ENCODE measurements around the gene CASS4. TPM values are rescaled to one million over a fixed set of nuclear protein-coding genes. Genes with fewer than 3 reads are reported as not detected.

Gene CASS4
- total RNA-seq, 1 experiment from 2014 or later = not detected

DNA sequence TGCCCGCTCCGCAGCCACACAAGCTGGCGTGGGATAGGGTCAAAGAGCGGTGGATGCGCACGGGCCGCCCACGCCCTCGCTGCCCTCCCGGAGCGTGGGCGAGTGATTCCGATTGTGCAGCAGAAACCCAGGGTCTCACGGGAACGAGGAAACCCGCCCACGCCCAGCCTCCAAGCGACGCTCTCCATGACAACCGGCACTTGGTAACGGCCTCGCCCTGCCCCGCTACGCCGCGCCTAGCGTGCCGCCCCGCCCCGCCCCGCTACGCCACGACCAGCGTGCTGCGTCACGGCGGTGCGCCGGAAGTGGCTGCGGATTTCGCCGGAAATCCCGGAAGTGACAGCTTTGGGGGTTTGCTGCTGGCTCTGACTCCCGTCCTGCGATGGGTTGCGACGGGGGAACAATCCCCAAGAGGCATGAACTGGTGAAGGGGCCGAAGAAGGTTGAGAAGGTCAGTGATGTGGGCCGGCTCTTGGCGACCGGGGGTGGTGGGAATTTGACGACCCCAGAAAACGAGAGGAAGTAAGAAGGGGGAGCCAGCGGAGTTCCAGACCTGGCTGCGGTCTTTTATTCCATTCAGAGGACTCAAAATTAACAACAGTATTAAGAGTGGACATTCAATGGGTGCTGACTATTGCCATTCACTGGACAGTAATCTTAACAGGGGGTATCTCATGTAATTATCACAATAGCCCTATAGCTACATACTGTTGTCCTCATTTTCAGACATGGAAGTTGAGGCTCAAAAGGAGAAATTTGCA is 56.4 kb downstream of the CASS4 start, which contains the start of gene RTF2:
RTF2 (plus strand) TSS at position 312 of the 761 bp plus-strand sequence; CDS start at position 383, 71 bp downstream.
- H2BK5ac ChIP-seq (ENCODE audit: insufficient read length, low read length) = no peak within 1 kb of the TSS
- H3K56ac ChIP-seq (ENCODE audit: insufficient read length, low read depth, low read length) = no peak within 1 kb of the TSS
- H3K4me1 Mint-ChIP-seq = peaks cover 4 to 11% of the 10 kb centered on the region in 2 experiments
- H3K27me3 ChIP-seq (ENCODE audit: insufficient read depth, low read length) = no peaks in the 10 kb centered on the region
- no peak within 1 kb of the TSS for H3K4ac ChIP-seq (ENCODE audit: low read depth, low read length)
- H4K5ac ChIP-seq (ENCODE audit: insufficient read length, low read depth, low read length) = no peak within 1 kb of the TSS
- H4K91ac ChIP-seq (ENCODE audit: insufficient read length, low read depth, low read length) = no peak within 1 kb of the TSS
- peak within 1 kb of the TSS; percentile 96 to 100 (median 99); a peak in 6 of 7 replicates for H3K27ac Mint-ChIP-seq
- peaks cover 10% of the 10 kb centered on the region for H3K27me3 Mint-ChIP-seq (ENCODE audit: low read depth)
- H3K9me3 ChIP-seq (ENCODE audit: control insufficient read depth, low read depth, low read length) = no peaks in the 10 kb centered on the region
- H3K9me3 Mint-ChIP-seq = no peaks in the 10 kb centered on the region
- peaks cover 7% of the 10 kb centered on the region for H3K23me2 ChIP-seq (ENCODE audit: insufficient read length, low read depth, low read length, poor library complexity, severe bottlenecking)
- no peak within 1 kb of the TSS for H3T11ph ChIP-seq (ENCODE audit: low read length)
- H3K36me3 Mint-ChIP-seq (ENCODE audit: insufficient read depth in 1 of 3, low read depth in 3 of 3) = peaks cover 0 to 8% (median 6%) of the 10 kb centered on the region in 3 experiments; a peak in 5 of 7 replicates
- H3K4me3 Mint-ChIP-seq = peak within 1 kb of the TSS; percentile 100
- H3K4me2 ChIP-seq (ENCODE audit: insufficient read depth, insufficient read length, low read length) = peak within 1 kb of the TSS; percentile 92
- no peak within 1 kb of the TSS for H2BK120ac ChIP-seq (ENCODE audit: low read depth, low read length, poor library complexity, severe bottlenecking)
- H3K23ac ChIP-seq (ENCODE audit: insufficient read length, low read depth, low read length) = no peak within 1 kb of the TSS
- H3K14ac ChIP-seq (ENCODE audit: insufficient read depth, low read length) = no peak within 1 kb of the TSS
- WGBS (ENCODE audit: extremely low coverage, insufficient read length, low lambda C conversion rate) = no CpG with 5 or more reads among the region's 55 CpGs
- no peak within 1 kb of the TSS for H3K27ac ChIP-seq (ENCODE audit: insufficient read length, low read depth, low read length)
- H4K20me1 ChIP-seq (ENCODE audit: control insufficient read depth, insufficient read depth, insufficient read length) = no peaks in the 10 kb centered on the region
- TF ChIP-seq, protein P1, sequence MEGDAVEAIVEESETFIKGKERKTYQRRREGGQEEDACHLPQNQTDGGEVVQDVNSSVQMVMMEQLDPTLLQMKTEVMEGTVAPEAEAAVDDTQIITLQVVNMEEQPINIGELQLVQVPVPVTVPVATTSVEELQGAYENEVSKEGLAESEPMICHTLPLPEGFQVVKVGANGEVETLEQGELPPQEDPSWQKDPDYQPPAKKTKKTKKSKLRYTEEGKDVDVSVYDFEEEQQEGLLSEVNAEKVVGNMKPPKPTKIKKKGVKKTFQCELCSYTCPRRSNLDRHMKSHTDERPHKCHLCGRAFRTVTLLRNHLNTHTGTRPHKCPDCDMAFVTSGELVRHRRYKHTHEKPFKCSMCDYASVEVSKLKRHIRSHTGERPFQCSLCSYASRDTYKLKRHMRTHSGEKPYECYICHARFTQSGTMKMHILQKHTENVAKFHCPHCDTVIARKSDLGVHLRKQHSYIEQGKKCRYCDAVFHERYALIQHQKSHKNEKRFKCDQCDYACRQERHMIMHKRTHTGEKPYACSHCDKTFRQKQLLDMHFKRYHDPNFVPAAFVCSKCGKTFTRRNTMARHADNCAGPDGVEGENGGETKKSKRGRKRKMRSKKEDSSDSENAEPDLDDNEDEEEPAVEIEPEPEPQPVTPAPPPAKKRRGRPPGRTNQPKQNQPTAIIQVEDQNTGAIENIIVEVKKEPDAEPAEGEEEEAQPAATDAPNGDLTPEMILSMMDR (conservative IDR thresholded peaks at IDR 0.05) = no peak
- H2AFZ ChIP-seq (ENCODE audit: low read length) = no peak within 1 kb of the TSS
- H3K4me1 ChIP-seq (ENCODE audit: insufficient read depth, low read length) = no peaks in the 10 kb centered on the region
- no peak within 1 kb of the TSS for H4K8ac ChIP-seq (replicated peaks; ENCODE audit: insufficient read length, low read depth, low read length)
- no peak within 1 kb of the TSS for H2AK5ac ChIP-seq (ENCODE audit: insufficient read length, low read length)
- H3K79me1 ChIP-seq (ENCODE audit: insufficient read depth, low read depth, low read length, poor library complexity, severe bottlenecking) = peaks cover 10% of the 10 kb centered on the region
- no peak within 1 kb of the TSS for H3K18ac ChIP-seq (ENCODE audit: insufficient read length, low read depth, low read length)
- peak; percentile 94 for DNase-seq
- H2BK20ac ChIP-seq (ENCODE audit: low read depth, low read length, poor library complexity, severe bottlenecking) = no peak within 1 kb of the TSS
- no peak within 1 kb of the TSS for H2BK15ac ChIP-seq (ENCODE audit: low read depth, low read length)
- peak within 1 kb of the TSS; percentile 64 for H3K9ac ChIP-seq (ENCODE audit: extremely low read depth, insufficient read length, low read length)
- H3K79me2 ChIP-seq (ENCODE audit: insufficient read depth, low read length) = peaks cover 9% of the 10 kb centered on the region; the same call in 1 of the 2 replicates
- no peak within 1 kb of the TSS for H2BK12ac ChIP-seq (ENCODE audit: insufficient read length, low read depth, low read length)
